ENCODE data around the gene SEMA3F.

GRCh38 chr3:50192689-50193141, 37.6 kb downstream of the SEMA3F start:
- TF ChIP-seq RAD21 (conservative IDR thresholded peaks at IDR 0.05 in 1 of 2, IDR thresholded peaks at IDR 0.05 in 1 of 2) = peak; percentile 78
- peak; percentile 72 for TF ChIP-seq CTCF (IDR thresholded peaks at IDR 0.05)
- TF ChIP-seq MAFK (IDR thresholded peaks at IDR 0.05; ENCODE audit: partially characterized antibody) = no peak
- TF ChIP-seq EP300 (IDR thresholded peaks at IDR 0.05) = no peak
- TF ChIP-seq RCOR1 (IDR thresholded peaks at IDR 0.05; ENCODE audit: low read depth, low read length) = no peak
- TF ChIP-seq KDM1A (IDR thresholded peaks at IDR 0.05; ENCODE audit: low read depth) = no peak
- TF ChIP-seq HOXB13 (CRISPR knock-in tag; IDR thresholded peaks at IDR 0.05; ENCODE audit: low read depth) = no peak
- no peak for TF ChIP-seq POLR2A (IDR thresholded peaks at IDR 0.05; ENCODE audit: low read length)
- no peak for TF ChIP-seq CEBPB (IDR thresholded peaks at IDR 0.05)
- no peak for TF ChIP-seq REST (IDR thresholded peaks at IDR 0.05)

Measured in A549 (cell line).